ENCODE results near the gene SMCO2.

- TF ChIP-seq POLR2A (IDR thresholded peaks at IDR 0.05) (no peak), CTCF (IDR thresholded peaks at IDR 0.05) (no peak)
Observed at GRCh38 chr12:27453421-27453820, 6.9 kb downstream of the SMCO2 start.

Measured in adrenal gland (tissue), 5 donors.